GM12865 (cell line): ENCODE data around the gene CSDE1.

Source experiments
- DNase-seq: peaks from one replicate; pipeline ENCODE4 v3.0.0; 2010; ENCODE audit warnings: low read depth
- H3K4me3 ChIP-seq: 2 replicates; pipeline ENCODE4 v1.5.1; 2011; ENCODE audit warnings: mild to moderate bottlenecking, low read depth, low read length, control low read depth
- TF ChIP-seq, protein P1 (sequence below): IDR thresholded peaks from 2 replicates; pipeline ENCODE4 v1.5.1; 2011; ENCODE audit warnings: low read length, control low read depth, low read depth, inconsistent platforms; ENCODE audit not compliant: insufficient read depth; ENCODE audit errors: missing control alignments

Gene CSDE1

DNA sequence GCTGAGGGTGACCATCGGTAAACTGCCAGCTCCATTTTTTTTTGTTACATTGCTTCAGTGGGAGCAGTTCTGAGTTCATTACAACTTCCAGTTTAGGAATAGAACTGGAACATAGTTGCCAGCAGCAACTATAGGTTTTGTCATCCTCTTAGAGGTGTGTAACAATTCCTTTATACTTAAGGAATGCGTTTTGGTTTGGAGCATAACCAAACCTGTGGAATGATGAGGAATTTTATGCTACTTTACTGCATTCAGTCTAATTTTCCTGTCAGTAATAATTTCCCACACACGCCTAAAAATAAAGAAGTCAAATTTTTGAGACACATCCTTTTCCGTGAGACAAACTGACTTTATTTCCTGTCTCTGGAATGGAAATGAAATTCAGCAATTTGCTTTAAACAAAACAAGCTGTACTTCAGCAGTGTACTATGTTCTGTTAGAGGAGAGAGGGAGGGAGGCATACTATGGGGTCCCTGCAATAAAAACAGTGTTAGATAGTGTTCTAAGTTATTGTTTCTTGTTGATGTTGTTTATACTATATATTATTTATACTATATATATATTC, 57.7 kb downstream of the CSDE1 start:
- H3K4me3 ChIP-seq: no peak overlapping the region
- TF ChIP-seq, protein P1, sequence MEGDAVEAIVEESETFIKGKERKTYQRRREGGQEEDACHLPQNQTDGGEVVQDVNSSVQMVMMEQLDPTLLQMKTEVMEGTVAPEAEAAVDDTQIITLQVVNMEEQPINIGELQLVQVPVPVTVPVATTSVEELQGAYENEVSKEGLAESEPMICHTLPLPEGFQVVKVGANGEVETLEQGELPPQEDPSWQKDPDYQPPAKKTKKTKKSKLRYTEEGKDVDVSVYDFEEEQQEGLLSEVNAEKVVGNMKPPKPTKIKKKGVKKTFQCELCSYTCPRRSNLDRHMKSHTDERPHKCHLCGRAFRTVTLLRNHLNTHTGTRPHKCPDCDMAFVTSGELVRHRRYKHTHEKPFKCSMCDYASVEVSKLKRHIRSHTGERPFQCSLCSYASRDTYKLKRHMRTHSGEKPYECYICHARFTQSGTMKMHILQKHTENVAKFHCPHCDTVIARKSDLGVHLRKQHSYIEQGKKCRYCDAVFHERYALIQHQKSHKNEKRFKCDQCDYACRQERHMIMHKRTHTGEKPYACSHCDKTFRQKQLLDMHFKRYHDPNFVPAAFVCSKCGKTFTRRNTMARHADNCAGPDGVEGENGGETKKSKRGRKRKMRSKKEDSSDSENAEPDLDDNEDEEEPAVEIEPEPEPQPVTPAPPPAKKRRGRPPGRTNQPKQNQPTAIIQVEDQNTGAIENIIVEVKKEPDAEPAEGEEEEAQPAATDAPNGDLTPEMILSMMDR: no peak
- no peak for DNase-seq

DNA sequence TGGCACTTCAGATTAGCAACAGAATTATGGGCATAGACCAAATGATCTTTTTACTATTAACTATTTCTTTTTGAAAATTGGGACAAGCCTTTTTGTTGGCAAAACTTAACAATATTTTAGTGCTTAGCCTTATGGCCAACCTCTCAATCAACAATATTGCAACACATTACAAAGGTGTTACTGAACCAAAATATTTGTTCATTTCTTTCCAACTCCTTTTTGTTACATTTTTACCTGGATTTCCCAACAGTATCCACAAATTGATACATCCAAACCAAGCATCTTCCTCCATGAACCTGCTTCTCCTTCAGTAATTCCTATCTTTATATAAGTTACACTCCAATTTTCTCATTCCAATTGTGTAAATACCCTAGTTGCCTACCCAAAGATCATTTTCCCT, 61.0 kb downstream of the CSDE1 start:
- TF ChIP-seq, protein P1: no peak
- no peak overlapping the region for H3K4me3 ChIP-seq
- DNase-seq: no peak

DNA sequence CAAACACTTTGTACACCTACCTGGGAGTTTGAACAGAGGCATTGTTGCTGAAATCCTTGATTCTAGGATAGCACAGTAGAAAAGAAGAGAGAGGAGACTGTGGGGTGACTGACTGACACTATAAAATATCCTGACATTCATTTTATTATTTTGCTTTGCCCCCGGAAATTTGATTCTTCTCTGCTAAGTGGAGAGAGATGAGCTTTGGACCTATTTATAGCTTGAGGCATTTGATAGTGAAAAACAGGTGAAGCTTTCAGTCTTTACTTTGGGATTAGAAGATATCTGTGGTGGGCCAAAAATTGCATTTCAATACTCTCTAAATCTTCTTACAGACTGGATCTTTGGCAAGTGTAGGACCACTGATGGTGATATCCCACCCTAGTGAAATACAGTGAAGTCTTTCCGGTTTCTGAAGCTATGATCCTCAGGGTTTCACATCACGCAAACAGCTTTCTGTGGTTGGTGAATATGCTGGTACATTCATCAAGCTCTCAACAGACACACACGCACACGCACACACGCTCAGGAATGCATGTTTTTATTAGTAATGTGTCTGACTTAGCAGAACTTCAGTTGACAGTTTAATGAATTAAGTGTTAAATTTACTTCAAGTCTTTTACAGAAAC, 62.2 kb downstream of the CSDE1 start, which contains the start of gene AMPD1:
Gene AMPD1, minus strand, starts transcription at position 117 of the 629 bp plus-strand sequence. Its CDS starts 75 bp downstream, at position 42.
- peak; percentile 68 for DNase-seq
- H3K4me3 ChIP-seq: no peak within 1 kb of the TSS
- TF ChIP-seq, protein P1: no peak

DNA sequence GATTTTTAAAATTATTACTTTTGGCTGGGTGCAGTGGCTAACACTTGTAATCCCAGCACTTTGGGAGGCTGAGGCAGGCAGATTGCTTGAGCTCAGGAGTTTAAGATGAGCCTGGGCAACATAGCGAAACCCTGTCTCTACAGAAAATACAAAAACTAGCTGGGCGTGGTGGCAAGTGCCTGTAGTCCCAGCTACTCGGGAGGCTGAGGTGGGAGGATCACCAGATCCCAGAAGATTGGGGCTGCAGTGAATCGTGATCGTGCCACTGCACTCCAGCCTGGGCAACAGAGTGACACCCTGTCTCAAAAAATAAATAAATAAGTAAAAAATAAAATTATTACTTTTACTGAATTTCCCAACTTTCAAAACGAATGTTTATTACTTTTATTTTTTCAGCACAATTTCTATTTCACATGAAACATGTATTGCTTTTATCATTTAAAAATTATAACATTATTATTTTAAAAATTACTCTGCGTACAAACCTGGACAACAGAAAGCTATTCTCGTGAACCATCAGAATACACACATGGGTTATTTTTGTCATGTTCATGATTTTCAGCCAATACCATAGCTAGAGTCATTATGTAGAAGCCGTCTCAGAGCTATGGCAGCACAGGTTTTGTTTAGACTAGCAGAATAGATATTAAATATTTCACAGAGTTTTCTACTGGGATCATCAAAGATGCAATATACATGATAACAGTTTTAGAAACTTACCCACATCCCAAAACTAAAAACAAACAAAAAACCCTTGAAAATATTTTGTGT, 63.1 kb downstream of the CSDE1 start:
- TF ChIP-seq, protein P1: no peak
- no peak for DNase-seq
- H3K4me3 ChIP-seq: no peak overlapping the region

DNA sequence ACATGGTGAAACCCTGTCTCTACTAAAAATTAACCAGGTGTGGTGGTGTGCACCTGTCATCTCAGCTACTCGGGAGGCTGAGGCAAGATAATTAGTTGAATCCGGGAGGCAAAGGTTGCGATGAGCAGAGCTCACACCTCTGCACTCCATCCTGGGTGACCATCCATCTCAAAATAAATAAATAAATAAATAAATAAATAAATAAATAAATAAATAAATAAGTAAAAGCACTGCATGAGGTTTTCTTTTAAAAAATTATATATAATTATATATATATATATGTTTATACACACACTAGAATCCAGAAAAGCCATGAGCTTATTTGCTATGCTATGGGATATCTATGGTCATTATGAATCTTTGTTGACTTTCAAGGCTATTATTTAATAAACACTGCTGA, 64.8 kb downstream of the CSDE1 start:
- no peak overlapping the region for H3K4me3 ChIP-seq
- DNase-seq: no peak
- TF ChIP-seq, protein P1: no peak

DNA sequence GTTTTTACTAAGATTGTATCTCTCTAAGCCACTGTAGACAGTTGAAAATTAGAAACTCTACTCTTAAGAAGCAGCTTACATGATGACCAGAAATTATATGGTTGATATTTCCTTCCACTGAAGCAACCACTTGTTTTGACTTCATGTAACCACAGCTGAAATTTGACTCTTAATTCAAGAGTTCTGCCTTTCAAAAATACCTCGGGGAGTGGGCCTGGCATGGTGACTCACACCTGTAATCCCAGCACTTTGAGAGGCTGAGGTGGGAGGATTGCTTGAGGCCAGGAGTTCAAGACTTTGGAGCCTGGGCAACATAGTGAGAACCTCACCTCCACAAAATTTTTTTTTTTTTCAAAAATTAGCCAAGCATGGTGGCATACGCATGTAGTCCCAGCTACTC, 66.7 kb downstream of the CSDE1 start:
- no peak for DNase-seq
- TF ChIP-seq, protein P1: no peak
- no peak overlapping the region for H3K4me3 ChIP-seq
